WTC11 (cell line): ENCODE data around the gene EVI5L. TPM values are rescaled to one million over a fixed set of nuclear protein-coding genes. Genes with fewer than 3 reads are reported as not detected.

Source experiments
- ATAC-seq: fragments of 200-7000 bp; cut with Tn5 transposase; 2 replicates; pipeline ENCODE4 v1.10.0; 2021; ENCODE audit warnings: mild to moderate bottlenecking, moderate library complexity
- CTCF ChIA-PET: fragments of 300-600 bp; sonication (Branson Sonifier 250); formaldehyde crosslinking; loops from one replicate; lab custom pipeline; 2021; ENCODE audit warnings: antibody characterized with exemption; lab: Charles Lee
- POLR2A ChIA-PET: fragments of 350-600 bp; sonication (Branson Sonifier 250); formaldehyde crosslinking; loops from one replicate; lab custom pipeline; 2021; ENCODE audit warnings: antibody characterized with exemption; lab: Charles Lee
- DNase-seq: peaks from one replicate; pipeline ENCODE4 v3.0.0; 2021; ENCODE audit warnings: low spot score
- H3K27ac Mint-ChIP-seq: 2 replicates; pipeline ENCODE4 v1.8.0; 2021; ENCODE audit warnings: mixed read lengths
- H3K27me3 Mint-ChIP-seq: 2 replicates; pipeline ENCODE4 v1.8.0; 2021; ENCODE audit warnings: low read depth, mild to moderate bottlenecking, moderate library complexity, mixed read lengths
- H3K36me3 Mint-ChIP-seq: 2 replicates; pipeline ENCODE4 v1.8.0; 2021; ENCODE audit warnings: mixed read lengths
- H3K4me1 Mint-ChIP-seq: 2 replicates; pipeline ENCODE4 v1.8.0; 2022; ENCODE audit warnings: mixed read lengths
- H3K4me3 Mint-ChIP-seq: 2 replicates; pipeline ENCODE4 v1.8.0; 2021; ENCODE audit warnings: mild to moderate bottlenecking, moderate library complexity, mixed read lengths
- H3K9me3 Mint-ChIP-seq: 2 replicates; pipeline ENCODE4 v1.8.0; 2021; ENCODE audit warnings: mixed read lengths
- GRHL2 ChIP-seq: fragments of 250-450 bp; sonication (Bioruptor Pico); IDR thresholded peaks from 2 replicates; pipeline ENCODE4 v1.8.0; 2022; ENCODE audit warnings: mild to moderate bottlenecking, moderate library complexity; ENCODE audit not compliant: insufficient replicate concordance, severe bottlenecking
- GTF2I ChIP-seq: fragments of 250-450 bp; sonication (Bioruptor Pico); conservative IDR thresholded peaks from 2 replicates; pipeline ENCODE4 v1.4.0; 2021; ENCODE audit warnings: mild to moderate bottlenecking
- JAZF1 ChIP-seq: fragments of 250-450 bp; sonication (Bioruptor Pico); IDR thresholded peaks from 2 replicates; pipeline ENCODE4 v1.9.0; 2021; ENCODE audit warnings: moderate library complexity, mild to moderate bottlenecking, inconsistent platforms
- NFATC4 ChIP-seq: fragments of 250-450 bp; sonication (Bioruptor Pico); IDR thresholded peaks from 2 replicates; pipeline ENCODE4 v1.9.0; 2021; ENCODE audit warnings: mild to moderate bottlenecking
- PRRX2 ChIP-seq: fragments of 250-450 bp; sonication (Bioruptor Pico); IDR thresholded peaks from 2 replicates; pipeline ENCODE4 v1.8.0; 2021; ENCODE audit warnings: mild to moderate bottlenecking
- TCF7 ChIP-seq: sonication (generic); formaldehyde crosslinking; IDR thresholded peaks from 2 replicates; pipeline ENCODE4 v1.8.0; 2022; ENCODE audit warnings: mild to moderate bottlenecking, low read depth, missing genetic modification reagents, moderate library complexity
- TEAD4 ChIP-seq: sonication (generic); formaldehyde crosslinking; IDR thresholded peaks from 2 replicates; pipeline ENCODE4 v1.8.0; 2022; ENCODE audit warnings: mild to moderate bottlenecking, missing genetic modification reagents
- ZBTB21 ChIP-seq: sonication (generic); formaldehyde crosslinking; IDR thresholded peaks from 2 replicates; pipeline ENCODE4 v1.8.1; 2023; ENCODE audit warnings: mild to moderate bottlenecking, missing genetic modification reagents, borderline replicate concordance
- ZNF138 ChIP-seq: sonication (generic); formaldehyde crosslinking; conservative IDR thresholded peaks from 2 replicates; pipeline ENCODE4 v1.8.1; 2022; ENCODE audit warnings: mild to moderate bottlenecking, moderate library complexity, missing genetic modification reagents
- ZNF317 ChIP-seq: sonication (generic); formaldehyde crosslinking; IDR thresholded peaks from 2 replicates; pipeline ENCODE4 v1.8.1; 2023; ENCODE audit warnings: low read depth, mild to moderate bottlenecking, moderate library complexity, missing genetic modification reagents, borderline replicate concordance
- total RNA-seq: library from RNA; stranded (reverse); gene quantifications from 3 replicates; pipeline ENCODE4 v1.2.3, GENCODE V29; 2021
- TF ChIP-seq, protein P1 (sequence below): fragments of 250-450 bp; sonication (Bioruptor Pico); IDR thresholded peaks from 2 replicates; pipeline ENCODE4 v2.1.2; 2022; ENCODE audit warnings: mild to moderate bottlenecking, moderate library complexity
- TF ChIP-seq, protein P2 (sequence below): sonication (generic); formaldehyde crosslinking; IDR thresholded peaks from 2 replicates; pipeline ENCODE4 v1.8.1; 2022; ENCODE audit warnings: mild to moderate bottlenecking, moderate library complexity, missing genetic modification reagents
- TF ChIP-seq, protein P3 (sequence below): sonication (generic); formaldehyde crosslinking; IDR thresholded peaks from 2 replicates; pipeline ENCODE4 v1.8.0; 2022; ENCODE audit warnings: mild to moderate bottlenecking, missing genetic modification reagents
- TF ChIP-seq, protein P4 (sequence below): sonication (generic); formaldehyde crosslinking; IDR thresholded peaks from 2 replicates; pipeline ENCODE4 v1.8.1; 2022; ENCODE audit warnings: missing genetic modification reagents, borderline replicate concordance
- TF ChIP-seq, protein P5 (sequence below): sonication (generic); formaldehyde crosslinking; IDR thresholded peaks from 2 replicates; pipeline ENCODE4 v1.8.0; 2022; ENCODE audit warnings: missing genetic modification reagents
- TF ChIP-seq, protein P6 (sequence below): sonication (generic); formaldehyde crosslinking; conservative IDR thresholded peaks from 2 replicates; pipeline ENCODE4 v1.8.1; 2022; ENCODE audit warnings: mild to moderate bottlenecking, missing genetic modification reagents

EVI5L gene
- total RNA-seq, 1 experiment from 2014 or later, result 10.5 TPM

DNA sequence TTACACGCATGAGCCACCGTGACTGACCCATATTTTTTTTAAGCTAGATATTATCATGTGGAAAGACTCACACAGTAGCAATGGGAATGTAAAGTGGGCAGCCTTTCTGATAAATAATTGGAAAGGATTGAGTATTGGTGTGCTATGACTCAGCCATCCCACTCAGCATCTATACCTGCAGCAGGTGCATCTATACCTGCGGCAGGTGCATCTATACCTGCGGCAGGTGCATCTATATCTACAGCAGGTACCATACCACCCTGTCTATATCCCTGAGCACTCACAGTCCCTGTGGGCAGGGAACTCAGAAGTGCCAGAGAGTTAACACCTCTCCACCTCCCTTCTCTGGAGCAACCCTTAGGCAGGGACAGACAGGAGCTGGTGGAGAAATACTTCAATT is 53.1 kb downstream of the EVI5L start:
- DNase-seq (no peak), ATAC-seq (no peak)
- Mint-ChIP-seq H3K36me3 (no peaks in the 10 kb centered on the region), H3K27me3 (peaks cover 31% of the 10 kb centered on the region), H3K4me3 (no peak overlapping the region), H3K4me1 (peaks cover 3% of the 10 kb centered on the region), H3K9me3 (peaks cover 6% of the 10 kb centered on the region), H3K27ac (no peak overlapping the region)
- CTCF ChIA-PET, result interaction anchor here (0.6 to 3.9 kb wide), 8 partner anchors 9 to 137 kb away, joined by 3 to 21 read pairs (median 3); partner anchors contain the start of genes MAP2K7 and PRR36
- POLR2A ChIA-PET, result interaction anchor here (1.6 kb wide), 1 partner anchor 20 kb away, joined by 4 read pairs; the partner anchor contains the start of gene MAP2K7
- TF ChIP-seq ZBTB21 (CRISPR knock-in tag), result no peak
- TF ChIP-seq, protein P1, sequence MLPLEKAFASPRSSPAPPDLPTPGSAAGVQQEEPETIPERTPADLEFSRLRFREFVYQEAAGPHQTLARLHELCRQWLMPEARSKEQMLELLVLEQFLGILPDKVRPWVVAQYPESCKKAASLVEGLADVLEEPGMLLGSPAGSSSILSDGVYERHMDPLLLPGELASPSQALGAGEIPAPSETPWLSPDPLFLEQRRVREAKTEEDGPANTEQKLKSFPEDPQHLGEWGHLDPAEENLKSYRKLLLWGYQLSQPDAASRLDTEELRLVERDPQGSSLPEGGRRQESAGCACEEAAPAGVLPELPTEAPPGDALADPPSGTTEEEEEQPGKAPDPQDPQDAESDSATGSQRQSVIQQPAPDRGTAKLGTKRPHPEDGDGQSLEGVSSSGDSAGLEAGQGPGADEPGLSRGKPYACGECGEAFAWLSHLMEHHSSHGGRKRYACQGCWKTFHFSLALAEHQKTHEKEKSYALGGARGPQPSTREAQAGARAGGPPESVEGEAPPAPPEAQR, result no peak
- no peak for TF ChIP-seq ZNF317 (CRISPR knock-in tag)
- TF ChIP-seq PRRX2 (CRISPR knock-in tag), result no peak
- TF ChIP-seq, protein P2, sequence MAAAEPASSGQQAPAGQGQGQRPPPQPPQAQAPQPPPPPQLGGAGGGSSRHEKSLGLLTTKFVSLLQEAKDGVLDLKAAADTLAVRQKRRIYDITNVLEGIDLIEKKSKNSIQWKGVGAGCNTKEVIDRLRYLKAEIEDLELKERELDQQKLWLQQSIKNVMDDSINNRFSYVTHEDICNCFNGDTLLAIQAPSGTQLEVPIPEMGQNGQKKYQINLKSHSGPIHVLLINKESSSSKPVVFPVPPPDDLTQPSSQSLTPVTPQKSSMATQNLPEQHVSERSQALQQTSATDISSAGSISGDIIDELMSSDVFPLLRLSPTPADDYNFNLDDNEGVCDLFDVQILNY (CRISPR knock-in tag), result no peak
- TF ChIP-seq, protein P3, sequence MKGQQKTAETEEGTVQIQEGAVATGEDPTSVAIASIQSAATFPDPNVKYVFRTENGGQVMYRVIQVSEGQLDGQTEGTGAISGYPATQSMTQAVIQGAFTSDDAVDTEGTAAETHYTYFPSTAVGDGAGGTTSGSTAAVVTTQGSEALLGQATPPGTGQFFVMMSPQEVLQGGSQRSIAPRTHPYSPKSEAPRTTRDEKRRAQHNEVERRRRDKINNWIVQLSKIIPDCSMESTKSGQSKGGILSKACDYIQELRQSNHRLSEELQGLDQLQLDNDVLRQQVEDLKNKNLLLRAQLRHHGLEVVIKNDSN (CRISPR knock-in tag), result no peak
- TF ChIP-seq ZNF138, result no peak
- TF ChIP-seq, all 79 proteins: peak for 0

DNA sequence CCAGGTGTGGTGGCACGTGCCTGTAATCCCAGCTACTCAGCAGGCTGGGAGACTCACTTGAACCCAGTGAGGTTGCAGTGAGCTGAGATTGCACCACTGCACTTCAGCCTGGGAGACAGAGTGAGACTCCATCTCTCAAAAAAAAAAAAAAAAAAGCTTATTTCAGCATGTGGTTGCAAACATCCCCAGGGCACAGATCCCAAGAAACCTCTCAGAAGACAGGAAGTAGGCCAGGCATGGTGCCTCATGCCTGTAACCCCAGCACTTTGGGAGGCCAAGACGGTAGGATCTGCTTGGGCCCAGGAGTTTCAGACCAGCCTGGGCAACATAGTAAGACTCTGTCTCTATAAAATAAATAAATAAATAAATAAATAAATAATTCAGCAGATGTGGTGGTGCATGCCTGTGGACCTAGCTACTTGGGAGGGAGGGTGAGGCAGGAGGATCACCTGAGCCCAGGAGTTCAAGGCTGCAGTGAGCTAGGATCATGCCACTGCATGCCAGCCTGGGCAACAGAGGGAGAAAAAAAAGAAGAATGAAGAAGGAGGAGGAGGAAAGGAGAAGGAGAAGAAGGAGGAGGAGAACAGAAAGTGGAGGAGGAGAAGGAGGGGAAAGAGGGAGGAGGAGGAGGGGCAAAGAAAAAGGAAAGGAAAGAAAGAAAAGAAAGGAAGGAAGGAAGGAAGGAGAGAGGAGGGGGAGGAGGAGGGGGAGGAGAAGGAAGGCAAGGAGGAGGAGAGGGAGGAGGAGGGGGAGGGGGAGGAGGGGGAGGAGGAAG is 54.0 kb downstream of the EVI5L start:
- Mint-ChIP-seq H3K36me3 (no peaks in the 10 kb centered on the region), H3K4me3 (no peak overlapping the region), H3K4me1 (peaks cover 3% of the 10 kb centered on the region), H3K27me3 (peaks cover 38% of the 10 kb centered on the region), H3K27ac (no peak overlapping the region), H3K9me3 (peaks cover 6% of the 10 kb centered on the region)
- ATAC-seq (no peak), DNase-seq (no peak)
- TF ChIP-seq, protein P4, sequence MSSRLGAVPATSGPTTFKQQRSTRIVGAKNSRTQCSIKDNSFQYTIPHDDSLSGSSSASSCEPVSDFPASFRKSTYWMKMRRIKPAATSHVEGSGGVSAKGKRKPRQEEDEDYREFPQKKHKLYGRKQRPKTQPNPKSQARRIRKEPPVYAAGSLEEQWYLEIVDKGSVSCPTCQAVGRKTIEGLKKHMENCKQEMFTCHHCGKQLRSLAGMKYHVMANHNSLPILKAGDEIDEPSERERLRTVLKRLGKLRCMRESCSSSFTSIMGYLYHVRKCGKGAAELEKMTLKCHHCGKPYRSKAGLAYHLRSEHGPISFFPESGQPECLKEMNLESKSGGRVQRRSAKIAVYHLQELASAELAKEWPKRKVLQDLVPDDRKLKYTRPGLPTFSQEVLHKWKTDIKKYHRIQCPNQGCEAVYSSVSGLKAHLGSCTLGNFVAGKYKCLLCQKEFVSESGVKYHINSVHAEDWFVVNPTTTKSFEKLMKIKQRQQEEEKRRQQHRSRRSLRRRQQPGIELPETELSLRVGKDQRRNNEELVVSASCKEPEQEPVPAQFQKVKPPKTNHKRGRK (CRISPR knock-in tag), result 0 out of 2 replicates have a peak, but pooled peaks have one; percentile 56
- no peak for TF ChIP-seq JAZF1 (CRISPR knock-in tag)
- POLR2A ChIA-PET, result interaction anchor here (0.6 to 1.6 kb wide), 2 partner anchors 20 to 425 kb away, joined by 4 read pairs; partner anchors contain the start of gene MAP2K7
- CTCF ChIA-PET, result interaction anchor here (0.6 to 3.9 kb wide), 5 partner anchors 9 to 137 kb away, joined by 3 to 21 read pairs (median 3); partner anchors contain the start of genes MAP2K7 and PRR36

DNA sequence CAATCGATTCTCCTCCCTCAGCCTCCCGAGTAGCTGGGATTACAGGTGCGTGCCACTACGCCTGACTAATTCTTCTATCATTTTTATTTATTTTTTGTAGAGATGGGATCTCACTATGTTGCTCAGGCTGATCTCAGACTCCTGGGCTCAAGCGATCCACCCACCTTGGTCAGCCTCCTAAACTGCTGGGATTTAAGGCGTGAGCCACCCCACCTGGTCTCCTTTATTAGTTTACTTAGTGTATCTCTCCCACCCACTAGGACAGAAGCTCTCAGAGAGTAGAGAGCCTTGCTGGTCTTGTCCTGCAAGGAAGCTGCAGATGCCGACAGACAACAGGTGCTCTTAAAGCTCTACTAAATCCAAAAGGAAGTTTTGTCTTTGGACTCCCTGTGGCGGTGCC is 55.8 kb downstream of the EVI5L start:
- CTCF ChIA-PET, result interaction anchor here (0.9 to 4.7 kb wide), 2 partner anchors 17 to 24 kb away, joined by 3 to 30 read pairs; no protein-coding TSS in a partner anchor
- DNase-seq, result no peak
- Mint-ChIP-seq H3K4me1 (peaks cover 3% of the 10 kb centered on the region), H3K27ac (no peak overlapping the region), H3K9me3 (peaks cover 6% of the 10 kb centered on the region), H3K36me3 (no peaks in the 10 kb centered on the region), H3K27me3 (peaks cover 54% of the 10 kb centered on the region), H3K4me3 (no peak overlapping the region)
- no peak for ATAC-seq
- POLR2A ChIA-PET, result interaction anchor here (1.0 kb wide), 1 partner anchor 15 kb away, joined by 3 read pairs; no protein-coding TSS in a partner anchor
- TF ChIP-seq JAZF1 (CRISPR knock-in tag) (no peak), GRHL2 (CRISPR knock-in tag) (no peak), TEAD4 (CRISPR knock-in tag) (no peak), TCF7 (no peak), GTF2I (no peak), NFATC4 (no peak)
- TF ChIP-seq, protein P1, result no peak
- TF ChIP-seq, protein P5, sequence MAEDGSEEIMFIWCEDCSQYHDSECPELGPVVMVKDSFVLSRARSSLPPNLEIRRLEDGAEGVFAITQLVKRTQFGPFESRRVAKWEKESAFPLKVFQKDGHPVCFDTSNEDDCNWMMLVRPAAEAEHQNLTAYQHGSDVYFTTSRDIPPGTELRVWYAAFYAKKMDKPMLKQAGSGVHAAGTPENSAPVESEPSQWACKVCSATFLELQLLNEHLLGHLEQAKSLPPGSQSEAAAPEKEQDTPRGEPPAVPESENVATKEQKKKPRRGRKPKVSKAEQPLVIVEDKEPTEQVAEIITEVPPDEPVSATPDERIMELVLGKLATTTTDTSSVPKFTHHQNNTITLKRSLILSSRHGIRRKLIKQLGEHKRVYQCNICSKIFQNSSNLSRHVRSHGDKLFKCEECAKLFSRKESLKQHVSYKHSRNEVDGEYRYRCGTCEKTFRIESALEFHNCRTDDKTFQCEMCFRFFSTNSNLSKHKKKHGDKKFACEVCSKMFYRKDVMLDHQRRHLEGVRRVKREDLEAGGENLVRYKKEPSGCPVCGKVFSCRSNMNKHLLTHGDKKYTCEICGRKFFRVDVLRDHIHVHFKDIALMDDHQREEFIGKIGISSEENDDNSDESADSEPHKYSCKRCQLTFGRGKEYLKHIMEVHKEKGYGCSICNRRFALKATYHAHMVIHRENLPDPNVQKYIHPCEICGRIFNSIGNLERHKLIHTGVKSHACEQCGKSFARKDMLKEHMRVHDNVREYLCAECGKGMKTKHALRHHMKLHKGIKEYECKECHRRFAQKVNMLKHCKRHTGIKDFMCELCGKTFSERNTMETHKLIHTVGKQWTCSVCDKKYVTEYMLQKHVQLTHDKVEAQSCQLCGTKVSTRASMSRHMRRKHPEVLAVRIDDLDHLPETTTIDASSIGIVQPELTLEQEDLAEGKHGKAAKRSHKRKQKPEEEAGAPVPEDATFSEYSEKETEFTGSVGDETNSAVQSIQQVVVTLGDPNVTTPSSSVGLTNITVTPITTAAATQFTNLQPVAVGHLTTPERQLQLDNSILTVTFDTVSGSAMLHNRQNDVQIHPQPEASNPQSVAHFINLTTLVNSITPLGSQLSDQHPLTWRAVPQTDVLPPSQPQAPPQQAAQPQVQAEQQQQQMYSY, result no peak
- TF ChIP-seq, protein P6, sequence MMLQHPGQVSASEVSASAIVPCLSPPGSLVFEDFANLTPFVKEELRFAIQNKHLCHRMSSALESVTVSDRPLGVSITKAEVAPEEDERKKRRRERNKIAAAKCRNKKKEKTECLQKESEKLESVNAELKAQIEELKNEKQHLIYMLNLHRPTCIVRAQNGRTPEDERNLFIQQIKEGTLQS (CRISPR knock-in tag), result no peak
- TF ChIP-seq, protein P3 (CRISPR knock-in tag), result no peak
